MM.1S (cell line): ENCODE data around the gene GSTCD.

Experiments used
- EZH2 ChIP-seq: fragments of 300-600 bp; sonication (generic); optimal IDR thresholded peaks from 2 replicates; pipeline ENCODE3; 2017; ENCODE audit warnings: low read depth, mild to moderate bottlenecking, antibody characterized with exemption, low read length, mixed read lengths
- EZH2phosphoT487 ChIP-seq: fragments of 300-600 bp; sonication (generic); IDR thresholded peaks from 2 replicates; pipeline ENCODE4 v1.6.1; 2018; ENCODE audit warnings: antibody characterized with exemption, low read length
- TF ChIP-seq, protein P1 (sequence below): fragments of 300-600 bp; sonication (generic); IDR thresholded peaks from 2 replicates; pipeline ENCODE4 v1.5.1; 2016; ENCODE audit warnings: antibody characterized with exemption, low read length, mixed read lengths

- TF ChIP-seq, protein P1, sequence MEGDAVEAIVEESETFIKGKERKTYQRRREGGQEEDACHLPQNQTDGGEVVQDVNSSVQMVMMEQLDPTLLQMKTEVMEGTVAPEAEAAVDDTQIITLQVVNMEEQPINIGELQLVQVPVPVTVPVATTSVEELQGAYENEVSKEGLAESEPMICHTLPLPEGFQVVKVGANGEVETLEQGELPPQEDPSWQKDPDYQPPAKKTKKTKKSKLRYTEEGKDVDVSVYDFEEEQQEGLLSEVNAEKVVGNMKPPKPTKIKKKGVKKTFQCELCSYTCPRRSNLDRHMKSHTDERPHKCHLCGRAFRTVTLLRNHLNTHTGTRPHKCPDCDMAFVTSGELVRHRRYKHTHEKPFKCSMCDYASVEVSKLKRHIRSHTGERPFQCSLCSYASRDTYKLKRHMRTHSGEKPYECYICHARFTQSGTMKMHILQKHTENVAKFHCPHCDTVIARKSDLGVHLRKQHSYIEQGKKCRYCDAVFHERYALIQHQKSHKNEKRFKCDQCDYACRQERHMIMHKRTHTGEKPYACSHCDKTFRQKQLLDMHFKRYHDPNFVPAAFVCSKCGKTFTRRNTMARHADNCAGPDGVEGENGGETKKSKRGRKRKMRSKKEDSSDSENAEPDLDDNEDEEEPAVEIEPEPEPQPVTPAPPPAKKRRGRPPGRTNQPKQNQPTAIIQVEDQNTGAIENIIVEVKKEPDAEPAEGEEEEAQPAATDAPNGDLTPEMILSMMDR: no peak
- no peak for TF ChIP-seq EZH2
- TF ChIP-seq EZH2phosphoT487: no peak
Measured at GRCh38 chr4:105755375-105755774, 46.8 kb downstream of the GSTCD start.
